HG02759 (cell line): ENCODE data around the gene PLB1.

Source experiments
- ATAC-seq: cut with Tn5 transposase; IDR thresholded peaks from one replicate; pipeline ENCODE4 v1.9.1; 2021; ENCODE audit warnings: mild to moderate bottlenecking, moderate library complexity; ENCODE audit not compliant: unreplicated experiment

The PLB1 gene

GRCh38 chr2:28558158-28558820 lies 62.4 kb downstream of the PLB1 start:
- no peak for ATAC-seq

- ATAC-seq: no peak
These were observed 63.1 kb downstream of the PLB1 start for GRCh38 chr2:28558918-28559317.

- ATAC-seq: no peak
These were observed 68.0 kb downstream of the PLB1 start for GRCh38 chr2:28563869-28564268.

GRCh38 chr2:28564346-28564745 lies 68.5 kb downstream of the PLB1 start:
- no peak for ATAC-seq

GRCh38 chr2:28565033-28565432 lies 69.2 kb downstream of the PLB1 start:
- ATAC-seq: no peak

- ATAC-seq: no peak
These were observed 69.9 kb downstream of the PLB1 start for GRCh38 chr2:28565720-28566295.

- ATAC-seq: peak; percentile 93
These were observed 70.7 kb downstream of the PLB1 start for GRCh38 chr2:28566521-28567041.

GRCh38 chr2:28567061-28567471 lies 71.2 kb downstream of the PLB1 start:
- ATAC-seq: no peak

GRCh38 chr2:28568036-28568435 lies 72.2 kb downstream of the PLB1 start:
- ATAC-seq: no peak

- ATAC-seq: no peak
These were observed 72.7 kb downstream of the PLB1 start for GRCh38 chr2:28568533-28568932.

- ATAC-seq: no peak
These were observed 74.6 kb downstream of the PLB1 start for GRCh38 chr2:28570431-28570830.

GRCh38 chr2:28576714-28577113 lies 80.9 kb downstream of the PLB1 start:
- no peak for ATAC-seq

GRCh38 chr2:28577791-28578680 lies 82.2 kb downstream of the PLB1 start:
- ATAC-seq: no peak

- ATAC-seq: no peak
These were observed 82.9 kb downstream of the PLB1 start for GRCh38 chr2:28578774-28579173.

- ATAC-seq: no peak
These were observed 83.7 kb downstream of the PLB1 start for GRCh38 chr2:28579606-28580005.

- no peak for ATAC-seq
These were observed 84.2 kb downstream of the PLB1 start for GRCh38 chr2:28580078-28580477.

- no peak for ATAC-seq
These were observed 85.5 kb downstream of the PLB1 start for GRCh38 chr2:28581312-28581711.

GRCh38 chr2:28582152-28582551 lies 86.3 kb downstream of the PLB1 start:
- no peak for ATAC-seq

- ATAC-seq: no peak
These were observed 86.7 kb downstream of the PLB1 start for GRCh38 chr2:28582595-28582994.

GRCh38 chr2:28583899-28584553 lies 88.2 kb downstream of the PLB1 start:
- peak; percentile 57 for ATAC-seq

GRCh38 chr2:28586867-28587266 lies 91.0 kb downstream of the PLB1 start:
- ATAC-seq: no peak
